ENCODE data around the gene RNF175.
"Not testable (repeated sequence)": the region's sequence is repeated elsewhere in the genome, so short reads cannot be mapped to it uniquely, and the experiment has no call there.

RNF175 gene

GRCh38 chr4:153669838-153670237 is 90.0 kb downstream of the RNF175 start:
- DNase-seq = no peak

DNA sequence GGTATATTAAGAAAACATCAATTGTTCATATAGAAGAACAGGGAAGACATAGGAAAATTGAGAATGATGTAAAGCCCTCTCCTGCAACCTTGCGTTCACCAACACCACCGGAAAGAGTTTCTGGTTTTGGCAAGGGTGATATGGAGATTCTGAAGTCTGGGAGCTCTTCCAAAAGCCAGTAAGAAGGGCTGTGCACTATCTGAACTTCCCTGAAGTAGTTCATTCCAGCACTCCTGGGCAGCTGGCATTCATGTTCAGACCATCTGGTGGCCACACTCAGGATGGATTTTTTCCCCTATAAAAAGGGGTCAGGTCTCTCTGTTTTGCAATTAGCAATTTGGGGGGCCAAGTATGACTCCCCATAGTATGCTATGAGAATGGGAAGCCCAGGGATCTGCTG is 91.2 kb downstream of the RNF175 start:
- DNase-seq = no peak

- not testable (repeated sequence) for DNase-seq
Measured at GRCh38 chr4:153666505-153666904, 93.3 kb downstream of the RNF175 start.

DNA sequence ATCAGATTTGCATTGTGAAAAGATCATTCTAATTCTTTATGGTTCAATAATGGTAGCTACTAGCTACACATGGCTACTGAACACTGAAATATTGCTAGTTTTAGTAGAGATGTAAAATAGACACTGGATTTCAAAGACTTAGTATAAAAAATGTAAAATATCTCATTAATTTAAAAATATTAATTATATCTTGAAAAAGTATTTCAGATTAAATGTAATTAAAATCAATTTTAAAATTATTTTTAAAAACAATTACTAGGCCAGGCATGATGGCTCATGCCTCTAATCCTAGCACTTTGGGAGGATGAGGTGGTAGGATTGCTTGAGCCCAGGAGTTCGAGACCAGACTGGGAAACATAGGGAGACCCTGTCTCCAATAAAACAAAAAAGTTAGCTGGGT is 96.2 kb downstream of the RNF175 start:
- no peak for DNase-seq

DNA sequence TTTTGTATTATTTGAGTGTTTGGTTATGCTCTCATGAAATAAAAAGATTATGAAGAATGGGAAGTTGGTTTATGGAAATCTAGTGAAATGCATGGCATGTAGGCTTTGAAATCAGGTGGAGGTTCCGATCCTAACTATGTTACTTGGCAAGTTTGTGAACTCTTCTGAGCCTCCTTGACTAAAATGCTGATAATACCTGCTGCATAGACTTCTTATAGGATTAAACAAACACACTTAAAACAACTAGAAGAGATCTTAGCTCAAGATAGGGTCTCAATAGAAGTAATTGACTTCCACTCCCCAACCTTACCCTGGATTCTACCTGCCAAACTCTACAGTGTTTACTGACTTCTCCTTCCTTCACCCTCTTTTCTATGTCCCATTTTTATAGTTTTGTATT is 97.9 kb downstream of the RNF175 start:
- DNase-seq = no peak

GRCh38 chr4:153661215-153661822 is 98.5 kb downstream of the RNF175 start:
- DNase-seq = no peak
